Astrocyte (in vitro differentiated cells and primary cell): ENCODE data around the gene COPS4. TPM values are rescaled to one million over a fixed set of nuclear protein-coding genes. Genes with fewer than 3 reads are reported as not detected.
A peak's percentile ranks its signal among the peaks of the same experiment; 100 is the strongest.

ENCODE experiments used
- DNase-seq: peaks from one replicate; pipeline ENCODE4 v3.0.0-alpha.2; 2010; ENCODE audit warnings: low read depth
- FAIRE-seq: peaks from 2 replicates; lab custom pipeline; 2011; peaks lifted over from hg19 to GRCh38; lab: Jason Lieb, UNC
- H2AFZ ChIP-seq: 2 replicates; pipeline ENCODE4 v1.6.0; 2012; ENCODE audit warnings: low read depth, low read length, inconsistent platforms
- H3K27ac ChIP-seq: 2 replicates; pipeline ENCODE4 v1.5.1; 2011; ENCODE audit warnings: low read depth, low read length, inconsistent platforms
- H3K27me3 ChIP-seq: 2 replicates; pipeline ENCODE4 v1.6.0; 2011; ENCODE audit warnings: low read length, inconsistent platforms; ENCODE audit not compliant: insufficient read depth
- H3K36me3 ChIP-seq: 2 replicates; pipeline ENCODE4 v1.5.1; 2011; ENCODE audit warnings: low read length, inconsistent platforms; ENCODE audit not compliant: insufficient read depth
- H3K4me1 ChIP-seq: 2 replicates; pipeline ENCODE4 v1.5.1; 2011; ENCODE audit warnings: low read length, inconsistent platforms; ENCODE audit not compliant: insufficient read depth
- H3K4me2 ChIP-seq: 2 replicates; pipeline ENCODE4 v1.6.0; 2012; ENCODE audit warnings: low read length, inconsistent platforms
- H3K4me3 ChIP-seq: 2 replicates; pipeline ENCODE4 v1.5.1; 2011; ENCODE audit warnings: low read depth, mild to moderate bottlenecking, low read length, inconsistent platforms; ENCODE audit not compliant: insufficient read depth
- H3K79me2 ChIP-seq: 2 replicates; pipeline ENCODE4 v1.6.0; 2012; ENCODE audit warnings: mild to moderate bottlenecking, low read length, inconsistent platforms; ENCODE audit not compliant: insufficient read depth
- H3K9ac ChIP-seq: 2 replicates; pipeline ENCODE4 v1.6.0; 2012; ENCODE audit warnings: mild to moderate bottlenecking, low read length, inconsistent platforms
- H3K9me3 ChIP-seq: 2 replicates; pipeline ENCODE4 v1.5.1; 2012; ENCODE audit warnings: low read depth, mild to moderate bottlenecking, low read length, inconsistent platforms; ENCODE audit not compliant: insufficient read depth
- H4K20me1 ChIP-seq: 2 replicates; pipeline ENCODE4 v1.6.0; 2012; ENCODE audit warnings: low read length, inconsistent platforms; ENCODE audit not compliant: insufficient read depth
- H3K27ac Mint-ChIP-seq: one replicate; pipeline ENCODE4 v1.8.0; 2021; ENCODE audit warnings: mild to moderate bottlenecking, mixed read lengths; ENCODE audit not compliant: unreplicated experiment
- H3K27me3 Mint-ChIP-seq: one replicate; pipeline ENCODE4 v1.8.0; 2021; ENCODE audit warnings: low read depth, mixed read lengths; ENCODE audit not compliant: unreplicated experiment
- H3K36me3 Mint-ChIP-seq: one replicate; pipeline ENCODE4 v1.8.0; 2021; ENCODE audit warnings: low read depth, mixed read lengths; ENCODE audit not compliant: unreplicated experiment
- H3K4me1 Mint-ChIP-seq: one replicate; pipeline ENCODE4 v1.8.0; 2021; ENCODE audit warnings: low read depth, mixed read lengths; ENCODE audit not compliant: unreplicated experiment
- H3K4me3 Mint-ChIP-seq: one replicate; pipeline ENCODE4 v1.8.0; 2021; ENCODE audit warnings: mild to moderate bottlenecking, moderate library complexity, mixed read lengths; ENCODE audit not compliant: unreplicated experiment
- H3K9me3 Mint-ChIP-seq: one replicate; pipeline ENCODE4 v1.8.0; 2021; ENCODE audit warnings: mild to moderate bottlenecking, mixed read lengths; ENCODE audit not compliant: unreplicated experiment
- EZH2 ChIP-seq: IDR thresholded peaks from 2 replicates; pipeline ENCODE4 v1.6.1; 2012; ENCODE audit warnings: mild to moderate bottlenecking, low read length, inconsistent platforms; ENCODE audit not compliant: insufficient read depth
- total RNA-seq: library from RNA; stranded (reverse); gene quantifications from 2 replicates; pipeline ENCODE4 v1.2.1, GENCODE V29; 2021
- TF ChIP-seq, protein P1 (sequence below): IDR thresholded peaks from 2 replicates; pipeline ENCODE4 v1.5.1; 2011; ENCODE audit warnings: low read depth, mild to moderate bottlenecking, inconsistent platforms, low read length, moderate library complexity; ENCODE audit not compliant: insufficient read depth

COPS4 gene
- total RNA-seq, 1 donor from 2014 or later: 39.3 TPM

DNA sequence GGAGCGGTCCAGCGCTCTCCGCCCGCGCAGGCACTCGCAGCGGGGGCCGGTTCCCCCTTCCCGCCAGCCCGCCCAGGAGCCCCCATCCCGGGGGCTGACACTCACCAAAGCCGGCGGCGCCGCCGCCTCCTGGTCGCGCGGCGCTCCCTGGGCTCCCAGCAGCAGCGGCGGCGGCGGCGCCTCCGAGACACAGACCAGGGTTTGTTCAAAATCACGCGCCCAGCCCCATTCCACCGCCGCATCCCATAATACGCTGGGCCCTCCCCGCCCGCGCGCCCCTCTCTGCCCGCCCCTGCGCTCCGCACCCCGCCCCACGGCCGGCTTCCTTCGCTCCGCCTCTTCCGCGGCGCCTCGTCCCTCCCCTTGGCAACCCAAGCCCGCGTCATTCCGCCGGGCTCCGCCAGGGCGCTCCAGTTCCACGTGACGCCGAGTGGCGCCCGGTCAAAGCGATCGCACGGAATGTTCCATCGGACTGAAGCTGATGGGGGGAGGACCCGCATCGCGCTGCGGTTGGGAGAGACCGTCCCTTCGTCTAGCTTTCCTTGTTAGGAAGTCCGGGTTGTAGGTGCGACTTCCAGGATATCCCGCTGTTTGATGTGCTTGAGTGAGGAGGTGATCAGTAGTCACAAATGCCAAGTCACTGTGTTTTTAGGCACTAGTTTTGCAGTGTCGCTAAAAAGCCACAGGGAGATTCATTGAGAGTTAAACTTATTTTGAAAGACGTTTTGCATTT is 22.1 kb upstream of the COPS4 start:
- no peaks in the 10 kb centered on the region for H4K20me1 ChIP-seq
- H3K4me2 ChIP-seq: peak overlapping the region; percentile 96
- no peaks in the 10 kb centered on the region for H3K9me3 ChIP-seq
- H3K27me3 ChIP-seq: no peaks in the 10 kb centered on the region
- Mint-ChIP-seq H3K4me3 (peak overlapping the region; percentile 88), H3K27me3 (no peaks in the 10 kb centered on the region), H3K9me3 (no peaks in the 10 kb centered on the region), H3K36me3 (no peaks in the 10 kb centered on the region), H3K4me1 (peaks cover 14% of the 10 kb centered on the region), H3K27ac (peak overlapping the region; percentile 81)
- DNase-seq: peak; percentile 92
- peak overlapping the region; percentile 97 for H2AFZ ChIP-seq
- no peak for FAIRE-seq
- H3K9ac ChIP-seq: peak overlapping the region; percentile 88
- H3K4me1 ChIP-seq: peaks cover 12% of the 10 kb centered on the region
- H3K79me2 ChIP-seq: peaks cover 34% of the 10 kb centered on the region
- no peak for TF ChIP-seq EZH2
- TF ChIP-seq, protein P1, sequence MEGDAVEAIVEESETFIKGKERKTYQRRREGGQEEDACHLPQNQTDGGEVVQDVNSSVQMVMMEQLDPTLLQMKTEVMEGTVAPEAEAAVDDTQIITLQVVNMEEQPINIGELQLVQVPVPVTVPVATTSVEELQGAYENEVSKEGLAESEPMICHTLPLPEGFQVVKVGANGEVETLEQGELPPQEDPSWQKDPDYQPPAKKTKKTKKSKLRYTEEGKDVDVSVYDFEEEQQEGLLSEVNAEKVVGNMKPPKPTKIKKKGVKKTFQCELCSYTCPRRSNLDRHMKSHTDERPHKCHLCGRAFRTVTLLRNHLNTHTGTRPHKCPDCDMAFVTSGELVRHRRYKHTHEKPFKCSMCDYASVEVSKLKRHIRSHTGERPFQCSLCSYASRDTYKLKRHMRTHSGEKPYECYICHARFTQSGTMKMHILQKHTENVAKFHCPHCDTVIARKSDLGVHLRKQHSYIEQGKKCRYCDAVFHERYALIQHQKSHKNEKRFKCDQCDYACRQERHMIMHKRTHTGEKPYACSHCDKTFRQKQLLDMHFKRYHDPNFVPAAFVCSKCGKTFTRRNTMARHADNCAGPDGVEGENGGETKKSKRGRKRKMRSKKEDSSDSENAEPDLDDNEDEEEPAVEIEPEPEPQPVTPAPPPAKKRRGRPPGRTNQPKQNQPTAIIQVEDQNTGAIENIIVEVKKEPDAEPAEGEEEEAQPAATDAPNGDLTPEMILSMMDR: no peak
- peak overlapping the region; percentile 79 for H3K27ac ChIP-seq
- peak overlapping the region; percentile 90 for H3K4me3 ChIP-seq
- H3K36me3 ChIP-seq: no peaks in the 10 kb centered on the region

DNA sequence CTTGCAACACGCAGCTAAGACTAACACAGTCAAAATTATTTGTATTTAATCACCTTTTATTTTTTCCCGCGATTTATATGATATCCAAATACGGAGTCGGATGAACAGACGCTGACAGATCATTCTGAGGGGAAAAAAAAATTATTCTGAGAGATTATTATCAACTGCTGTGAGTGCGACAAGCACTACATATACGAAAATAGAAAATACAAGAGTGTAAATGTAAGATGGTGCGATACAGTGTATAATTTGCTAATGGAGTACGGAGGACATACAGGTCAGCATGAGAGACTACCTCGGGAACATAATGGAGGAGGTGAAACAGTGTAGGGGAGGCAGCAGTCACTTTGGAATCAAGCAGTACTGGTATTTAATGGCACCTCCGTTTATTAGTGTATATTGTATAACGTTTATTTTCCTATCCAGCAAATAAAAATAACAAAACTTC is 21.5 kb upstream of the COPS4 start:
- Histone ChIP-seq H3K9me3 (no peaks in the 10 kb centered on the region), H3K4me3 (peak overlapping the region; percentile 88), H3K79me2 (peaks cover 28% of the 10 kb centered on the region), H4K20me1 (no peaks in the 10 kb centered on the region), H2AFZ (peak overlapping the region; percentile 97), H3K27me3 (no peaks in the 10 kb centered on the region), H3K4me2 (peak overlapping the region; percentile 96), H3K36me3 (no peaks in the 10 kb centered on the region), H3K4me1 (peaks cover 12% of the 10 kb centered on the region), H3K9ac (peak overlapping the region; percentile 86), H3K27ac (peak overlapping the region; percentile 79)
- Mint-ChIP-seq H3K27me3 (no peaks in the 10 kb centered on the region), H3K4me1 (peaks cover 13% of the 10 kb centered on the region), H3K27ac (peak overlapping the region; percentile 81), H3K9me3 (no peaks in the 10 kb centered on the region), H3K4me3 (peak overlapping the region; percentile 88), H3K36me3 (no peaks in the 10 kb centered on the region)
- TF ChIP-seq EZH2: no peak
- TF ChIP-seq, protein P1: no peak
- FAIRE-seq (no peak), DNase-seq (no peak)

DNA sequence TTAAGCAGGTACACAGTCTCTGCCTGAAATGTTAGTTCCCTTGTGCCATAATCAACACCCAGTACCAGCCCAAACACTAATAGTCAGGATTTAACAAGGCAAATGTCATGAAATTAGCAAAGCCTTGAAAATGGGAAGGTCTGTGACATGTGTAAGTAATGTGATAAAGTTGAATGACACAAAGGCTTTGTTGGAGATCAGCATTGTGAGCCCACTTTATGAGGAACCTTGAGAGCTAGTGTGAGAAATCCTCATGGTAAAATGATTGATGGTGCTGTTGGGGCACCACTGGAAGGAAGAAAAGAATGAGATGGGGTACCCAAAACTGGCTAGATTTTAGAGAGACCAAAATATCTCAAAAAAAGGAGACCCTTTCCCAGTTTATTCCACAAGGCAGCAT is 21.1 kb upstream of the COPS4 start:
- Mint-ChIP-seq H3K9me3 (no peaks in the 10 kb centered on the region), H3K27me3 (no peaks in the 10 kb centered on the region), H3K4me3 (peak overlapping the region; percentile 88), H3K36me3 (no peaks in the 10 kb centered on the region), H3K27ac (no peak overlapping the region), H3K4me1 (peaks cover 13% of the 10 kb centered on the region)
- Histone ChIP-seq H3K9ac (no peak overlapping the region), H3K4me1 (peaks cover 12% of the 10 kb centered on the region), H3K79me2 (peaks cover 24% of the 10 kb centered on the region), H3K27me3 (no peaks in the 10 kb centered on the region), H2AFZ (peak overlapping the region; percentile 97), H3K4me3 (peak overlapping the region; percentile 88), H3K27ac (no peak overlapping the region), H3K36me3 (no peaks in the 10 kb centered on the region), H3K9me3 (no peaks in the 10 kb centered on the region), H4K20me1 (no peaks in the 10 kb centered on the region), H3K4me2 (peak overlapping the region; percentile 96)
- DNase-seq (no peak), FAIRE-seq (no peak)
- TF ChIP-seq, protein P1: no peak
- no peak for TF ChIP-seq EZH2
